HG02973 (cell line): Measurements from ENCODE around the gene THEM5.
"Not testable (repeated sequence)": the region's sequence is repeated elsewhere in the genome, so short reads cannot be mapped to it uniquely, and the experiment has no call there.

ENCODE experiments used
- ATAC-seq: cut with Tn5 transposase; IDR thresholded peaks from one replicate; pipeline ENCODE4 v1.9.1; 2021; ENCODE audit warnings: moderate library complexity; ENCODE audit not compliant: unreplicated experiment

The THEM5 gene, protein sequence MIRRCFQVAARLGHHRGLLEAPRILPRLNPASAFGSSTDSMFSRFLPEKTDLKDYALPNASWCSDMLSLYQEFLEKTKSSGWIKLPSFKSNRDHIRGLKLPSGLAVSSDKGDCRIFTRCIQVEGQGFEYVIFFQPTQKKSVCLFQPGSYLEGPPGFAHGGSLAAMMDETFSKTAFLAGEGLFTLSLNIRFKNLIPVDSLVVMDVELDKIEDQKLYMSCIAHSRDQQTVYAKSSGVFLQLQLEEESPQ

DNA sequence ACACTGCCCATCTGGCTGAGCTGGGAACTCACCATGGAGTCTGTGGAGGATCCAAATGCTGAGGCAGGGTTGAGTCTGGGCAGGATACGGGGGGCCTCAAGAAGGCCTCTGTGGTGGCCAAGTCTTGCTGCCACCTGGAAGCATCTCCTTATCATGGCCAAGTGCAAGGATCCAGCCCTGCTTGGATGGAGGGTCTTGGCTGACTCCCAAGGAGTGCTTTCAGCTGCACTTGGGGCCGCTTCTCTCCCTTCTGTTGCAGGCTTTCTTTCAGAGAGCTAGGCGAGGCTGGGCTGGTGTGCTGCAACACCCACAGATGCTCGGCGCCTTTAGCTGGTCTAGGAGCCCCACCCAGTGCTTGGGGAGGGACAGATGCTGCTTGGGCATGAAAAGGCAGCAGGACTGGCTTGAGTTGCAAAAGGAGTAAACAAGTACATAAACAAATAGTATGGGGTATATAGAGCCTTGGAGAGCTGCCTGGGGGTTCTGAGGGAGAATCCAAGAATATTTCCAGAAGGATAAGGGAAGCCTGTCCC lies at the start of gene THEM5:
THEM5 (minus strand) TSS at position 302 of the 533 bp plus-strand sequence; CDS start at position 155, 147 bp downstream.
- no peak for ATAC-seq

GRCh38 chr1:151902858-151903257 lies 49.3 kb upstream of the THEM5 start:
- ATAC-seq: no peak

- not testable (repeated sequence) for ATAC-seq
Measured at GRCh38 chr1:151900804-151901203, 47.3 kb upstream of the THEM5 start.

DNA sequence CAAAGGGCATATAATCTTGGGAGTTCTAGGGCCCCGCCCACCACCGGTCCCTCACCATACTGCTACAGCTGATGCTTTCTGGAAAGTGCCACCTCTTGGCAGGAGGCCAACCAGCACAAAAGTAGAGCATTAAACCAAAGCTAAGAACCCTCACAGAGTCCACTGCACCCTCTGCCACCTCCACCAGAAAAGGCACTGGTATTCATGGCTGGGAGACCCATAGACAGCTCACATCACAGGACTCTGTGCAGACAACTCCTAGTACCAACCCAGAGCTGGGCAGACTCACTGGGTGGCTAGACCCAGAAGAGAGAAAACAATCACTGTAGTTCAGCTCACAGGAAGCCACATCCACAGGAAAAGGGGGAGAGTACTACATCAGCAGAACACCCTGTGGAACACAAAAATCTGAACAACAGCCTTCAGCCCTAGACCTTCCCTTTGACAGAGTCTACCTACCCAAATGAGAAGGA lies 45.0 kb upstream of the THEM5 start:
- no peak for ATAC-seq

DNA sequence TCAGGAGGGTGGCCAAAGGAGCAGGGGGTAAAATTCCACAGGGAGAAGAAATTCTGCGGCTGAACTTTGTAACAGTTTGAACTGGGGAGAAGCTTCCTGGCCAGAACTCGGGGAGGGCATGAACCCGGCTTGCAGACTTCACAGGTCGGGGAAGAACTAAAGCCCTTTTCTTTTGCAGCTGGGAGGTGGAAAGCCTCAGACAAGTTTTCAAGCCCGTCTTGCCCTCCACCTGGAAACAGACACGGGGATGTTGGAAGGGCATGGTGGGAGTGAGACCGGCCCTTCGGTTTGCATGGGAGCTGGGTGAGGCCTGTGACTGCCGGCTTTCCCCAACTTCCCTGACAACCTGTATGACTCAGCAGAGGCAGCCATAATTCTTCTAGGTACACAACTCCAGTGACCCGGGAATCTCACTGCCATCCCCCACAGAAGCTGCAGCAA lies 44.5 kb upstream of the THEM5 start:
- ATAC-seq: no peak

DNA sequence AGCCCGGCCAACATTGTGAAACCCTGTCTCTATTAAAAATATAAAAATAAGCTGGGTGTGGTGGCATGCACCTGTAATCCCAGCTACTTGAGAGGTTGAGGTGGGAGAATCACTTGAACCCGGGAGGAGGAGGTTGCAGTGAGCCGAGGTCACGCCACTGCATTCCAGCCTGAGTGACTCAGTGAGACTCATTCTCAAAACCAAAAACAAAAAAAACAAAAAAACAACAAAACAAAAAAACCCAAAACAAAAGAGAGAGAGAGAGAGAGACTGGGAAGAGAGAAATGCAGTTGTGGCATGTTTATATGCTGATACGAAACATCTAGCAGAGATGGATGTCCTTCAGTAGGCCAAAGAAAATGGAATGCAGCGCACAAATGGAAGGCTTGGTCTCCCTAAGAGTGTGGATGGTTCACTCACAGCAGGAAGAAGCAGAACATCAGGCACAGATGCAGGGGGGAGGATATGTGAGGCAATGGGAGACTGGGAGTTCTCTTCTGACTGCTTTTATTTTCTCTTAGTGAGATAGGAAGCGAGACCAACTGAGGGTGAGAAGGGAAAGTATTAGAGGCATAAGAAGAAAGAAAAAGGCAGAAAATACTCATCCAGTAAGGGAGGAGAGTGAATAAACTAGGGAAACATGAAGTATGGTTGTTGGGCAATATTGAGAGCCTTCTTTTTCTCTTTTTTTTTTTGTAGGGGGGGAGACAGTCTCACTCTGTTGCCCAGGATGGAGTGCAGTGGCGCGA lies 39.8 kb upstream of the THEM5 start:
- ATAC-seq: no peak

DNA sequence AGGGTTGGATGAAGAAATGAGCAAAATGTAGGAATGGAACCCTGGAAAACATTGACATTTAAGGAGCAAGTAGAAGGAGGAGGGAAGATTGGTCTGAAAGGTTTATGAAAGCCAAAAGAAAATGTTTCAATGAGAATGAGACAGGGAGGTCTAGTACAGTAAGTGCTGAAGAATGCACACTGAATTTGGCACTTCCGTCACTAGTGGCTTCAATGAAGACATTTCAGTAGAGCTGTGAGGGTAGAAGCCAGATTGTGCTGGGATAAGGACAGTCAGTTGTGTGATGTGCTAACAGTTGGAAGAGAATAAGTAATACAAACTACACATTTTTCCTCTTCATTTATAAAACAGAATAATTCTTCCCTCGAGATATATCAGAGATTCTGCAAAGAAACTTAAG lies 38.7 kb upstream of the THEM5 start:
- no peak for ATAC-seq

DNA sequence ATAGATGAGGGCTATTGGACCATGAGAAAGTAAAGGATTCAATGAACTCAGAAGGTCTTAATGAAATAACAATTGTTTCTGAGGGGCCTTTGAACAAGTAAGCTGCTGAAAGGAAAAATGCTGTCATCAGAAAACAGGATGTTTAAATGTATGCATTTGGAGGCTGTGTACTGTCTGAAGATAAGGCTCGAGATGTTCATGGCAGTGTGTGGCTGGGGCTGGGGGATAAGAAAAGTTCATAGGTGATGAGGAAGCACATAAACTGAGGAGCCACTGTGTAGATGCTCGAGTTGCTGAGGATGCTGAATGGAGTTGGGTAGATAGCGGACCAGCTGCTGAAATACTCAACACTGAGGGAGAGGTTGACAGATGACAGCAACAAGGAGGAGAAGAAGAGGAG lies 38.0 kb upstream of the THEM5 start:
- no peak for ATAC-seq

DNA sequence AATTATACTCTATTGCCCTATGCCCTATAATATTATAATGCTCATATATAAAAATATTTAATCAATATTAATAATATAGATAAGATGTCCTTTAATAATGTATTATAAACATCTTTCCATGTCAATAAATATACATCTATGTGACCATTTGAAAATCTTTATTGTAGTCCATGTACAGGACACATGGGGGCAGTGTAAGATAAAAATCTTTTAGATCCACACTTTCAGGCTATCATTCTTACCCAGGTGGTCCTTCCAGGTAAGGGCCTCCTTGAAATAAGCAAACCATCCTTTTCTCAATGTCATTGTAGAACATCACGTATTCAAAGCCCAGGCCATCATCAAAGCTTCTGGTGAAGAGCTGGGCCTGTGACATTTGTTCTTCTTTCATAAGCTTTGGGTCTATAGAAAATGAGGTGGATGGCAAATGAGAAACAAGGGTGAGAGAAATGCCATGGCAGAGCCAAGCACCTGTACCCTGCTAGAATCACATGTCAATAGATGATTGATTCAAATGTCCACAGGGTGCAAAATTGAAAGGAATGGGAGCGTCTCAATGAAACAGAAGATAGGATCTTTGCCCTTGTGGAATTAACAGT lies 35.6 kb upstream of the THEM5 start:
- no peak for ATAC-seq

DNA sequence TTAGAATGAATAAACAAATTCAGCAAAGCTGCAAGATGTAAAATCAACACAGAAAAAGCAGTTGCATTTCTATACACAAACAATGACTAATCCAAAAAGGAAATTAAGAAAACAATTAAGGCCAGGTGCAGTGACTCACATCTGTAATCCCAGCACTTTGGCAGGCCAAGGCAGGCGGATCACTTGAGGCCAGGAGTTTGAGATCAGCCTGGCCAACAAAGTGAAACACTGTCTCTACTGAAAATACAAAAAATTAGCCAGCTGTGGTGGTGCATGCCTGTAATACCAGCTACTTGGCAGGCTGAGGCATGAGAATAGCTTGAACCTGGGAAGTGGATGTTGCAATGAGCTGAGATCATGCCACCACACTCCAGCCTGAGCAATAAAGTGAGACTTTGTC lies 33.5 kb upstream of the THEM5 start:
- no peak for ATAC-seq

DNA sequence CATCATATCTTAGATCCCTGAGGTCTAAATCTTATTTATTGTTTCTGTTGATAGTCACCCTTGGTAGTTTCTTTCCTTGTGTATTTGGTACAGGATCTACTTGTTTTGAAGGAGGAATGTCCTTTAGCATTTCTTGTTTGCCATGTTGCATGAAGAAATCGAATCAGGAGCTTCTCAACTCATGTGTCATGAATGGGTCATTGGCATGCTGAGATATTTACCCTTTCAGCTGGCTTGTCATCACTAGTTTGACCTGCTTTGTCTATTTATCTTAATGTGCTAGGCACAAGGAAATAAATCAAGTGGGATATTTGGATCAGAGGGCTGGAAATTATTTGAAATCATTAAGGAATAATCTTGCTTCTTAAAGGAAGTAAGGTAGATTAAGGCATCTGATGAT lies 32.0 kb upstream of the THEM5 start:
- no peak for ATAC-seq

GRCh38 chr1:151884879-151885278 lies 31.4 kb upstream of the THEM5 start:
- ATAC-seq: not testable (repeated sequence)

- not testable (repeated sequence) for ATAC-seq
Measured at GRCh38 chr1:151884445-151884844, 30.9 kb upstream of the THEM5 start.

GRCh38 chr1:151883898-151884297 lies 30.4 kb upstream of the THEM5 start:
- ATAC-seq: not testable (repeated sequence)

GRCh38 chr1:151882918-151883317 lies 29.4 kb upstream of the THEM5 start:
- not testable (repeated sequence) for ATAC-seq

GRCh38 chr1:151882466-151882865 lies 29.0 kb upstream of the THEM5 start:
- ATAC-seq: no peak

DNA sequence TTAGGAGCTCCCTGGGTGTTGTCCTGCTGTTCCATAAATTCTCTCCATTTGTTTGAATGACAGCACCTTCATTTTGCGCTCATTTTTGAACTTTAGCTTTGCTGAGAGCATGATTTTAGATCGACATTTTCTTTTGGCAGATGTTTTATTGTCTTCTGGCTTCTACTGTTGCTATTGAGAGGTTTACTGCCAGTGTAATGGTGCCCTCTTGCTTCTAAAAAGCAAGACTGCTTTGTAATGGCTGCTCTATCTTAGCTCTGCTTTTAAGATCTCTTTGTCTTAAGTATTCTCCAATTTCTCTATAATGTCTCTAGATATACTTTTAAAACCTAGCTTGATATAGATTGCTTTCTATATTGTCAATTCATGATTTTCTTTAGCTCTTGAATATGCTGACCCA lies 28.0 kb upstream of the THEM5 start:
- ATAC-seq: no peak

- no peak for ATAC-seq
Measured at GRCh38 chr1:151875419-151876097, 22.0 kb upstream of the THEM5 start.

GRCh38 chr1:151872776-151873175 lies 19.3 kb upstream of the THEM5 start:
- ATAC-seq: not testable (repeated sequence)

GRCh38 chr1:151871284-151872030 lies 17.9 kb upstream of the THEM5 start:
- ATAC-seq: no peak
